Measurements from ENCODE around the gene MACROH2A2. TPM values are rescaled to one million over a fixed set of nuclear protein-coding genes. Genes with fewer than 3 reads are reported as not detected.

MACROH2A2 gene
- total and polyA plus RNA-seq, 2 of the 13 experiments (the other 11 are each of a cell fraction or from before 2014, with no cell fraction given) = 9.8 to 43.1 TPM

- TF ChIP-seq SMARCC2 (IDR thresholded peaks at IDR 0.05) (no peak), ELF1 (CRISPR knock-in tag; IDR thresholded peaks at IDR 0.05) (no peak; the same call in 1 of the 2 replicates), RBAK (CRISPR knock-in tag; IDR thresholded peaks at IDR 0.05) (no peak), ZNF143 (CRISPR knock-in tag; IDR thresholded peaks at IDR 0.05) (no peak), TRIM22 (IDR thresholded peaks at IDR 0.05) (no peak), ZNF839 (CRISPR knock-in tag; IDR thresholded peaks at IDR 0.05; ENCODE audit: borderline replicate concordance) (no peak), TP53 (CRISPR knock-in tag; conservative IDR thresholded peaks at IDR 0.05) (no peak), SMC3 (IDR thresholded peaks at IDR 0.05; ENCODE audit: low read length) (no peak), HOMEZ (CRISPR knock-in tag; IDR thresholded peaks at IDR 0.05; ENCODE audit: low read depth) (0 out of 2 replicates have a peak, but pooled peaks have one; percentile 24), ZNF280B (CRISPR knock-in tag; IDR thresholded peaks at IDR 0.05; ENCODE audit: borderline replicate concordance) (no peak), ETV5 (CRISPR knock-in tag; IDR thresholded peaks at IDR 0.05; ENCODE audit: borderline replicate concordance) (no peak), AFF4 (CRISPR knock-in tag; IDR thresholded peaks at IDR 0.05) (no peak; the same call in 1 of the 2 replicates), CAMTA2 (CRISPR knock-in tag; IDR thresholded peaks at IDR 0.05; ENCODE audit: borderline replicate concordance) (no peak), LBX2 (CRISPR knock-in tag; IDR thresholded peaks at IDR 0.05; ENCODE audit: borderline replicate concordance) (peak; percentile 90; the same call in 1 of the 2 replicates), PAXIP1 (CRISPR knock-in tag; conservative IDR thresholded peaks at IDR 0.05) (no peak), POLR2A (IDR thresholded peaks at IDR 0.05; ENCODE audit: insufficient read depth in 1 of 2, low read depth in 2 of 2, low read length in 2 of 2) (peak; percentile 18 to 64; a peak in 1 of 4 replicates)
Observed at GRCh38 chr10:70145666-70146488, 93.2 kb downstream of the MACROH2A2 start (continued).
